Neural crest cell (in vitro differentiated cells): Measurements from ENCODE around the gene DENND5B. TPM values are rescaled to one million over a fixed set of nuclear protein-coding genes. Genes with fewer than 3 reads are reported as not detected.
"Not testable (repeated sequence)": the region's sequence is repeated elsewhere in the genome, so short reads cannot be mapped to it uniquely, and the experiment has no call there.

ENCODE experiments used
- DNase-seq: peaks from one replicate; pipeline ENCODE4 v3.0.0; 2021; ENCODE audit warnings: low read depth, mixed read lengths, low spot score
- H3K27ac Mint-ChIP-seq: one replicate; pipeline ENCODE4 v1.8.0; 2021; ENCODE audit warnings: mild to moderate bottlenecking, mixed read lengths; ENCODE audit not compliant: unreplicated experiment
- H3K27me3 Mint-ChIP-seq: 2 replicates; pipeline ENCODE4 v1.8.0; 2021; ENCODE audit warnings: low read depth, mild to moderate bottlenecking, mixed read lengths
- H3K36me3 Mint-ChIP-seq: 2 replicates; pipeline ENCODE4 v1.8.0; 2021; ENCODE audit warnings: low read depth, mild to moderate bottlenecking, mixed read lengths
- H3K4me1 Mint-ChIP-seq: 2 replicates; pipeline ENCODE4 v1.8.0; 2021; ENCODE audit warnings: mixed read lengths
- H3K4me3 Mint-ChIP-seq: one replicate; pipeline ENCODE4 v1.8.0; 2021; ENCODE audit warnings: mild to moderate bottlenecking, mixed read lengths
- H3K9me3 Mint-ChIP-seq: 2 replicates; pipeline ENCODE4 v1.8.0; 2021; ENCODE audit warnings: mixed read lengths
- total RNA-seq: library from RNA; stranded (reverse); gene quantifications from 2 replicates; pipeline ENCODE4 v1.2.1, GENCODE V29; 2021
- TF ChIP-seq, protein P1 (sequence below): fragments of 200-600 bp; sonication (generic); conservative IDR thresholded peaks from 2 replicates; pipeline ENCODE4 v1.5.0; 2021; ENCODE audit warnings: antibody characterized with exemption, mild to moderate bottlenecking

Gene DENND5B
- total RNA-seq, 1 donor from 2014 or later: 33.2 TPM

DNA sequence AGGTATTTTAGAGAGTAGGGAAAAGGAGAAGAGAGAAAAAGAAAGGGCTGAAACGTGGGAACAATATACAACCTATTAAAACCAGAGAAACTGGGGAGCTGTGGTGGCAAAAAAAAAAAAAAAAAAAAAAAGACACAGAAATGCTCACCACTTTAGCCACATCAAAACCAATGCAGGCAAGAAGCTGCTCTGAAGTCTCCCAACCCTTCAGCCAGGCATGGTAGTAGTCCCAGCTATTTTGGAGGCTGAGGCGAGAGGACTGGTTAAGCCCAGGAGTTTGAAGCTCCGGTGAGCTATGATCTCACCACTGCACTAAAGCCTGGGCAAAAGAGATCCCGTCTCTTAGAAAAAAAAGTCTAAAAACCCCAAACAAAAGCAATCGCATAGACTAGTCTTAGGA lies 33.2 kb downstream of the DENND5B start:
- H3K27me3 Mint-ChIP-seq: no peaks in the 10 kb centered on the region
- peaks cover 38% of the 10 kb centered on the region for H3K36me3 Mint-ChIP-seq
- H3K9me3 Mint-ChIP-seq: peaks cover 14% of the 10 kb centered on the region
- peaks cover 10% of the 10 kb centered on the region for H3K4me1 Mint-ChIP-seq
- H3K4me3 Mint-ChIP-seq: no peak overlapping the region
- H3K27ac Mint-ChIP-seq: no peak overlapping the region
- TF ChIP-seq, protein P1, sequence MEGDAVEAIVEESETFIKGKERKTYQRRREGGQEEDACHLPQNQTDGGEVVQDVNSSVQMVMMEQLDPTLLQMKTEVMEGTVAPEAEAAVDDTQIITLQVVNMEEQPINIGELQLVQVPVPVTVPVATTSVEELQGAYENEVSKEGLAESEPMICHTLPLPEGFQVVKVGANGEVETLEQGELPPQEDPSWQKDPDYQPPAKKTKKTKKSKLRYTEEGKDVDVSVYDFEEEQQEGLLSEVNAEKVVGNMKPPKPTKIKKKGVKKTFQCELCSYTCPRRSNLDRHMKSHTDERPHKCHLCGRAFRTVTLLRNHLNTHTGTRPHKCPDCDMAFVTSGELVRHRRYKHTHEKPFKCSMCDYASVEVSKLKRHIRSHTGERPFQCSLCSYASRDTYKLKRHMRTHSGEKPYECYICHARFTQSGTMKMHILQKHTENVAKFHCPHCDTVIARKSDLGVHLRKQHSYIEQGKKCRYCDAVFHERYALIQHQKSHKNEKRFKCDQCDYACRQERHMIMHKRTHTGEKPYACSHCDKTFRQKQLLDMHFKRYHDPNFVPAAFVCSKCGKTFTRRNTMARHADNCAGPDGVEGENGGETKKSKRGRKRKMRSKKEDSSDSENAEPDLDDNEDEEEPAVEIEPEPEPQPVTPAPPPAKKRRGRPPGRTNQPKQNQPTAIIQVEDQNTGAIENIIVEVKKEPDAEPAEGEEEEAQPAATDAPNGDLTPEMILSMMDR: no peak
- no peak for DNase-seq

DNA sequence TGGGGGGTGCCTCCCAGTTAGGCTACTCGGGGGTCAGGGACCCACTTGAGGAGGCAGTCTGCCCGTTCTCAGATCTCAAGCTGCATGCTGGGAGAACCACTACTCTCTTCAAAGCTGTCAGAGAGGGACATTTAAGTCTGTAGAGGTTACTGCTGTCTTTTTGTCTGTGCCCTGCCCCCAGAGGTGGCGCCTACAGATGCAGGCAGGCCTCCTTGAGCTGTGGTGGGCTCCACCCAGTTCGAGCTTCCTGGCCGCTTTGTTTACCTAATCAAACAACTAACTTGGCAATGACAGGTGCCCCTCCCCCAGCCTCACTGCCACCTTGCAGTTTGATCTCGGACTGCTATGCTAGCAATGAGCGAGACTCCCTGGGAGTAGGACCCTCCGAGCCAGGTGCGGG lies 35.5 kb downstream of the DENND5B start:
- H3K27ac Mint-ChIP-seq, DNase-seq, H3K27me3 Mint-ChIP-seq, H3K4me3 Mint-ChIP-seq, H3K4me1 Mint-ChIP-seq: not testable (repeated sequence)
- Mint-ChIP-seq H3K9me3 (peaks cover 16% of the 10 kb centered on the region), H3K36me3 (peaks cover 38% of the 10 kb centered on the region)

DNA sequence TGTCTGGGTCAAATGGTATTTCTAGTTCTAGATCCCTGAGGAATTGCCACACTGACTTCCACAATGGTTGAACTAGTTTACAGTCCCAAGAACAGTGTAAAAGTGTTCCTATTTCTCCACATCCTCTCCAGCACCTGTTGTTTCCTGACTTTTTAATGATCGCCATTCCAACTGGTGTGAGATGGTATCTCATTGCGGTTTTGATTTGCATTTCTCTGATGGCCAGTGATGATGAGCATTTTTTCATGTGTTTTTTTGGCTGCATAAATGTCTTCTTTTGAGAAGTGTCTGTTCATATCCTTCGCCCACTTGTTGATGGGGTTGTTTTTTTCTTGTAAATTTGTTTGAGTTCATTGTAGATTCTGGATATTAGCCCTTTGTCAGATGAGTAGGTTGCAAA lies 40.3 kb downstream of the DENND5B start:
- peaks cover 20% of the 10 kb centered on the region for H3K36me3 Mint-ChIP-seq
- H3K27me3 Mint-ChIP-seq, H3K9me3 Mint-ChIP-seq, DNase-seq, H3K4me1 Mint-ChIP-seq, H3K4me3 Mint-ChIP-seq, H3K27ac Mint-ChIP-seq: not testable (repeated sequence)

DNA sequence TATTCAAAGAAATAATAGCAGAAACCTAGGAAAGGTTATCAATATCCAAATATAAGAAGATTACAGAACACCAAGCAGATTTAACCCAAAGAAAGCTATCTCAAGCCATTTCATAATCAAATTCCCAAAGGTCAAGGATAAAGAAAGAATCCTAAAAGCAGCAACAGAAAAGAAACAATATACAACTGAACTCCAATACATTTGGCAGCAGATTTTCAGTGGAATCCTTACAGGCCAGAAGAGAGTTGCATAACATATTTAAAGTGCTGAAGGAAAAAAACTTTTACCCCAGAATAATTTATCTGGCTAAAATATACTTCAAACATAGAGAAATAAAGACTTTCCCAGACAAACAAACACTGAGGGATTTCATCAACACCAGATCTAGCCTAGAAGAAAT lies 54.3 kb downstream of the DENND5B start:
- Mint-ChIP-seq H3K27me3 (no peaks in the 10 kb centered on the region), H3K9me3 (peaks cover 21% of the 10 kb centered on the region), H3K36me3 (peaks cover 51% of the 10 kb centered on the region), H3K4me1 (peaks cover 11% of the 10 kb centered on the region), H3K27ac (no peak overlapping the region), H3K4me3 (no peak overlapping the region)
- DNase-seq: no peak
- TF ChIP-seq, protein P1: no peak

DNA sequence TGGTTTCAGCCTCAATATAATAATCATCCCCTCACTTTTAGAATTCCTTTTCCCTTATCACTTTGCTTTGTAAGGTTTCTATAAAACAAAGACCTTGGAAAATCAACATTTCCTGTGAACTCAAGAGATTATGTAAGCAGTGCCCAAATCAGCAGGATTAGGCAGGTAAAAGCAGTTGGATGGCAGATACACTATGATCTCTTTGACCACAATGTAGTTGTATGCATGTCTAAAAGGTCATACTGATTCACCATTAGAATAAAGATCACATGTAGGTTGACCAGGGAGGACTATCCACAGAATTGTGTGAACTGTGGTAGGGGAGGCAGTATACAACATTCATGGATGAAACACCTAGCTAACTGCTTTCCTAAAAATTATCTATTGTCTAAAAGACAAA lies 57.5 kb downstream of the DENND5B start:
- Mint-ChIP-seq H3K4me1 (peaks cover 13% of the 10 kb centered on the region), H3K36me3 (peaks cover 26% of the 10 kb centered on the region), H3K27me3 (no peaks in the 10 kb centered on the region), H3K9me3 (peaks cover 7% of the 10 kb centered on the region), H3K4me3 (no peak overlapping the region), H3K27ac (no peak overlapping the region)
- DNase-seq: no peak
- TF ChIP-seq, protein P1: no peak

DNA sequence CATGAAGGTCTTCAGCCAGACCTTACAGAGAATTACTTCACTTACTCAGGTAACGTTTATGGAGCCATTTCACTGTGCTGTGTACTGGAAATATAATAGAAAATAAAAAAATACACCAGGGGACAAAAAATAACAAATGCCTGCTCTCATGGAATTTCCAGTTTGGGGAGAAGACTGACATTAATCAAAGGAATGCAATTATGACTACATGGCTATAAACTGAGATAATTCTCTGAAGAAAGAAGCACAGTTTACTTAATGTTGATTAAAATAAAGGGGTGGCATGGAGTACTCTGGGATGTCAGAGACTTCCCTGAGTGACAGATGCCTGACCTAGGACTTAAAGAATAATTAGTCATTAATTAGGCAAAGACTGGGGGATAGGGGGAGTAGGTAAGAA lies 59.0 kb downstream of the DENND5B start:
- TF ChIP-seq, protein P1: no peak
- Mint-ChIP-seq H3K9me3 (no peaks in the 10 kb centered on the region), H3K27me3 (no peaks in the 10 kb centered on the region), H3K4me3 (no peak overlapping the region), H3K4me1 (peaks cover 19% of the 10 kb centered on the region), H3K27ac (no peak overlapping the region), H3K36me3 (peaks cover 13% of the 10 kb centered on the region)
- no peak for DNase-seq

DNA sequence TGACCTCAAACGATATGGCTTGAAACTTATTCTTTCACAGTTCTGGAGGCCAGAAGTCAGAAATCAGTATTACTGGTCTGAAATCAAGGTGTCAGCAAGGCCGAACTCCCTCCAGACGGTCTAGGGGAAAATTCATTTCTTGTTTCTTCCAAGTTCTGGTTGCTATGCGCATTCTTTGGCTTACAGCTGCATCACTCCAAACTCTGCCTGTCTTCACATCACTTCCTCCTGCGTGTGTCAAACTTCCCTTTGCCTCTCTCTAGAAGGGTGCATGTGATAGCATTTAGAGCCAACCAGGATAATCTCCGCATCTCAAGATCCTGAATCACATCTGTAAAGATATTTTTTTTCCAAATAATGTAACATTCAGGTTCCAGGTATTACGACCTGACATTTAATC lies 62.8 kb downstream of the DENND5B start:
- Mint-ChIP-seq H3K27ac (no peak overlapping the region), H3K4me1 (peaks cover 22% of the 10 kb centered on the region), H3K36me3 (no peaks in the 10 kb centered on the region), H3K27me3 (no peaks in the 10 kb centered on the region), H3K9me3 (no peaks in the 10 kb centered on the region), H3K4me3 (no peak overlapping the region)
- no peak for DNase-seq
- TF ChIP-seq, protein P1: no peak
